ENCODE results near the gene ARHGDIG. TPM values are rescaled to one million over a fixed set of nuclear protein-coding genes. Genes with fewer than 3 reads are reported as not detected.

Gene ARHGDIG
- total RNA-seq, 1 donor from 2014 or later = 18.3 TPM

DNA sequence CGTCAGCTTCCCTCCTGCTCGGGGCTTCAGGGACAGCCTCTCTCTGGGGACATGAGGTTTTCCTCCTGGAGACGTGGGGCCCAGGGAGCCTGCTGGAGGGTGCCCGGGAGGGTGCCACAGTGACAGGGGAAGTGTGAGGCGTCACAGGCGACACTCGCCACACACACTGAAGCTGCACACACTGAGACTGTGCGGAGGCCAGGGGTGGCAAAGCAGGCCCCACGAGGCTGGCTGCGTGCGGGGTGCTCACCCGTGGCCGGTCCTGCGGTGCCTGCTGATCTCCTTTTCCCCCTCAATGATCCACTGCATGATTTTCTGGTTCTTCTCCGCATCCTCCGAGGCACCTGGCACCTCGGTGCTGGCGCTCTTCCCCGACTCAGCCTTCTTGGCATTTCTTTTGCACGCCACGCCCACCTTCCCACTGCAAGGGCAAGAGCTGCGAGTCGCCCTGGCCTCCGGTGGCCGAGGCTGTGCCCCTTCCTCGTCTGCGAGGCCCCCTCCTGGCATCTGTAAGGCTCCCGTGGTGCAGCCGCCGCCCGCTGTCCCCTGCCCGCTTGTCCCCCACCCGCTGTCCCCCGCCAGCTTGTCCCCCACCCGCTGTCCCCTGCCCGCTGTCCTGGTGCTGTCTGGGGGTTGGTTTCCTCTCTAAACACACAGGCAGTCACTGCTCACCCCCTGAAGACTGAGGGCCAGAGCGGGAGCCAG lies 16.6 kb downstream of the ARHGDIG start:
- no peak for DNase-seq (ENCODE audit: low spot score)

DNA sequence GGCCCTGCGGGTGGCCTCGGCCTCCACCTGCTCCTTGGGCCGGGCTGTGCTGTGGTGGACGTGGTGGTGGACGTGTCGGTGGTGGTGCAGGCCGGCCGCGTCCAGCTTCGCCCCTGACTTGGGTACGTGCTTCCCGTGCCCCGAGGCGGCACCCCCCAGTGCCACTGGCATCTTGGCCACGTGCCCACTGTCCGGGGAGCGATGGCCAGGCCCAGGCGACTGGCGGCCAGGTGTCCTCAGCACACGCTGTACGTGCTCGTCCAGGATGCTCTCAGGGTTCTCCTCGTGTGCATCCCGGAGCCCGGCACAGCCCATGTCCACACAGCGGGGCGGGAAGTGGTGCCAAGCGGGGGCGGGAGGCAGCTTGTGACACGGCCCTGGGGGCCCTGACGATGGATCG lies 17.4 kb downstream of the ARHGDIG start:
- no peak for DNase-seq (ENCODE audit: low spot score)

DNA sequence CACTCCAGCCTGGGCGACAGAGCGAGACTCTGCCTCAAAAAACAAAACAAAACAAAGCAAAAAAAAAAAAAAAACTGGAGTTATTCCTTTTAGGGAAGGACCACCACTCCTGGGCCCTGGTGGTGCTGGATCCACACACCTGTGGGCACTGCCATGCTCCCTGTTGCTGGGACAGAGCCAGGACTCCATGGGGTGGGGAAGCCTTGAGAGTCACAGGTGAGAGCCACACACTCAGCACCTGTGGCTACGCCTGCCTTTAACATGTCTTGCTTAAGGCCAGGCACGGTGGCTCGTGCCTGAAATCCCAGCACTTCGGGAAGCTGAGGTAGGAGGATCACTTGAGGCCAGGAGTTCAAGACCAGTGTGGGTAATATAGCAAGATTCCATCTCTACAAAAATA lies 20.8 kb downstream of the ARHGDIG start:
- DNase-seq (ENCODE audit: low spot score) = no peak

DNA sequence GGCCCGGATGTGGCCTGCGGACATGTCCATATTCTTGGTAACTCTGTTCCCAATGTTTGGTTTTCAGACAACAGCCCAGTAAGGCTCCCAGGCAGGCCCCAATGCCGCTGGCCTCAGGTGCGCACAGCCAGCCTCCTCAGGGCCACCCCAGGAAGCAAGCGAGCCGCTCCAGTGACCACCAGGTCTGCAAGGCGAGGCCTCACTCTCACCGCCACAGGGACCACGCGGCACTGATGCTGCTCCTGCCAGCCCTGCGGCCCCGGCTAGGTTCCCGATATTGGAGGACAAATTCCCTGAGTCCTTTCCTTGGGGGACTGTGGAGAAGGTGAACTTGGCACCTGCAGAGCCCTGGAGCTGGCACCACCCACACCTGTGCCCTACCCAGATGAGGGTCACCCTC lies 21.6 kb downstream of the ARHGDIG start:
- no peak for DNase-seq (ENCODE audit: low spot score)

DNA sequence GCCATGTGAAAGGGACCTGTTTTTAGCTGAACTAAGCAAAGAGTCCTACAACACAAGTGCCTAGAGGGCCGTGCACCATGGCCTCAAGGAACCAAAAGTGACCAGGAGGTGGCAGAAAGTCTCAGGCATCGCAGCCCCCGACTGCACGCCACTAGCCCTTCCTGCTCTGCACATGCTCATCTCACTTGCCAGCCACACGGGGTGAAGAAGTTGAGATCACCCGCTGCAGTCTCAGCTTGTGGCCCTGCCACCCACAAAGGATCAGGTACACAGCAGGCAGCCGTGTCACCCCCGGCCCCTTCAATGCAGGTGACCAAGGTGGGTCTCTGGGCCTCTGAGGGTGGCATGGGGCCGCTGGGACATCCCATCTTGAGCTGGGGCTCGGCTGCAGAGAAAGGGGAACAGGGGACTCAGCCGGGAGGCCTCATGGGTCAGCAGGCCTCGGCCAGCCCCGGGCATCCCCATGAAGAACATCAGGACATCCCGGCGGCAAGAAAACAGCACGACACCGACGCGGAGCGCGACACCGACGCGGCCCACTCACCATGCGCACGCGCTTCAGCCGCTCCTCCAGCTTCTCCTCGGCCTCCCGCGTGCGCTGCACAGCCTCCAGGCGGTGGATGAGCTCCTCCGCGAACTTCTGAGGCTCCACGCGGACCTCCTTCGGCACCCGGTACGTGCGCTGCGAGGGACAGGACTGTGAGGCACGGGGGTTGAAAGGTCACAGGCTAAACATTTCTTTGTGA lies 23.5 kb downstream of the ARHGDIG start:
- DNase-seq (ENCODE audit: low spot score) = no peak

DNA sequence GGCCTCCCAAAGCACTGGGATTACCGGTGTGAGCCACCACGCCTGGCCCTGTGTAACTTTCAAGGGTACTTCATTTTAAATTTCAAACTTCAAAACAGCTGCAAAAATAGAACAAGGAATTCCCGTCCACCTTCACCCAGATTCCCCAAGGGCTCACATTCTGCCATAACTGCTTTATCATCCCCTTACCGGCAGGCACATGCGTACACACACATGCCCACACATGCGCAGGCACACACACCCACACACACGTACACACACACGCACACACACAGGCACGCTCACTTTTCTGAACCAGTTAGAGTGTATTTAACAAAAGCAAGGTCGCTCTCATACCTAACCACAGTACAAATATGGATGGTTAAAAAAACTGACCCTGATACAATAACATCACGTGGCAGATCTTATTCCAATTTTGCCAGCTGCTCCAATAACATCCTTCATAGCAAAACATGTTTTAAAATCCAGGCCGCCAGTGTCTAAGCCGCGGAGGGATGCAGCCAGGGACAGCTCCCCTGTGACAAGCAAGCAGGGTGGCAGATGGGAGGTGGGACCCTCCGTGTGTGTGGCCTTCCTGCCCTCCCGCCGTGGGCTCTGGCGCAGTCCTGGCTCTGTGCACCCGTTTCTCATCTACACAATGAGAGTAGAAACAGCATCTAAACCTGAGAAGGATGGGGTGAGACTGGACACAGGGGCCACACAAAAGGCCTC lies 25.7 kb downstream of the ARHGDIG start:
- DNase-seq (ENCODE audit: low spot score) = no peak

DNA sequence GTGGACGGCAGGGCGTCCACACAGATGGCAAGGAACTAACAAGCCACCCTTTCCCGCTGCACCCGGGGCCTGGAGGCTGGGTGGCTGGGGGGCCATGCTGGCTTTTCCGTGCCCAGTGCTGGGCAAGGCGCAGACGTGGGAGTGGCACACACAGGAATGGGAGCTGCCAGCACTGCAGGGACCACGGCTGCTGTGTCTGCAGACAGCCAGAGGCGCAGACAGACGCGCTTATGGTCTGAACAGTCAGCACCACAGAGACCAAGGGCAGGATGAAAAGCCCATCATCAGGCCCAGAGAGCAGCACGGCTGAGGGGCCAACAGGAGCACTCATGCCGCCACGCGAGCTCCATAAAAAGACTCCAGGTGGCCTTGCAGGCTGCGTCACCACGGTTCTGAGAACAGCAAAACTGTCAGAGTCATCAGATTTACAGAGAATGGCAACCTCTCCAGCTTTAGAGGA lies 26.6 kb downstream of the ARHGDIG start:
- DNase-seq (ENCODE audit: low spot score) = no peak

DNA sequence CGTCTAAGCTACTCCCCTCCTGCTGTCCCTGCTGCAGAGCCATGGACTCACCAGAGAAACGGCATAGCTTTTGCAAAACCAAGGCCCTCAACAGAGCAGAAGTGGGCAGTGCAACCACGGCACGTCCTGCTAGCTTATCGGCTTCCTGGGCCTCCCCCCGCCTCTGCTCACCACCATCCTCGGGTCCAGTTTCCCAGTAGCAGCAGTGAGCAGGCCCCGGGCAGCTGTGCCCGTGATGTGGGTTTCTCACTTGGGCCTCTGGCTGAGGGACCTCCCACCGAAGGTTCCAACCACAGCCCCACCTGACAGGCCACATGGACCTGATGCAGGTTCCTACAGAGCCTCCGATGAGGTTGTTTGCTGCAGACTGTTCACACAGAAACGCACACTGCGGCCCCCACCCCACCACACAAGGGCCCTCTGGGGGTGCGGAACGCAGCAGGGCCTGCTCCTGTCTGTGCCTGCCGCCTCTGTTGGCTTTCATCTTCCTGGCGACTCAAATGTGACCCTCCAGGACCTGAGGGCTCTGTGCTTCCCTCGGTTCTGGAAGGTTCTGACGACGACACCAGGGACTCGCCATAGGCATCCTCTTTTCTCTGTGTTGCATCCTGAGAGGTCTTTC lies 27.4 kb downstream of the ARHGDIG start:
- no peak for DNase-seq (ENCODE audit: low spot score)

DNA sequence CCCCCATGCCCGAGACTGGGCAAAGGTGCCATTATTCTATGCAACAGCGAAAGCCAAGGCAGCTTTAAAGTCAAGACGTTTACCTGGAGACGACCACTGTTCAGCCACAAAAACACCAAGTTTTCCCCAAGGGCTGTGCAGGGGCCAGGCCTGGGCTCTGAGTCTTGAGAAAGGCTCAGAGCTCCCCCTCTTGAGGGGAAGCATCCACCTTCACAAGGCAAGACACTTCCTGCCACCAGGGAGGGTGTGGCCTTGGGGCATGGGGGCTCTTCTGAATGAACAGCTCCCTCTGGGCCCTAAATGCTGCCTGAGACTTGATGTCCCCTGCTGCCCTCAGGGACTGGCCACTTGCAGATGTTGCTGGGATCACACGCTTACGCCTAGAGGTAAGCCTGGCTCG lies 29.1 kb downstream of the ARHGDIG start:
- no peak for DNase-seq (ENCODE audit: low spot score)

DNA sequence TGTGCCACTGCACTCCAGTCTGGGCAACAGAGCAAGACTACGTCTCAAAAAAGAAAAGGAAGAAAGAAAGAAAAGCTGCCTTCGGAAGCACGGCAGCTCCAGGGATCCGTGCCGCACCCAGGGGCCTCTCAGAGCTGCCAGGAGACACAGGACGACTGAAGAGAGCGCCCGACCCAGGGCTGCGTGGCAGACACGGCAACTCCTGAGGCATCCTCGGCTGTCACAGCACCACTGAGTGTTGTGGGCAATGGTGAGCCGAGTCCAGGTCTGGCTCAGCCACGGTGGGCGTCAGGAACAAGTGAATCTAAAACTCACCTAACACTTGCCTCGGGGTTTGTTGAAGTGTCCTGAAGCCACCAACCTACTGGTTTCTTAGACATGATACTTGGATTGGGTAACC lies 31.3 kb downstream of the ARHGDIG start:
- no peak for DNase-seq (ENCODE audit: low spot score)

DNA sequence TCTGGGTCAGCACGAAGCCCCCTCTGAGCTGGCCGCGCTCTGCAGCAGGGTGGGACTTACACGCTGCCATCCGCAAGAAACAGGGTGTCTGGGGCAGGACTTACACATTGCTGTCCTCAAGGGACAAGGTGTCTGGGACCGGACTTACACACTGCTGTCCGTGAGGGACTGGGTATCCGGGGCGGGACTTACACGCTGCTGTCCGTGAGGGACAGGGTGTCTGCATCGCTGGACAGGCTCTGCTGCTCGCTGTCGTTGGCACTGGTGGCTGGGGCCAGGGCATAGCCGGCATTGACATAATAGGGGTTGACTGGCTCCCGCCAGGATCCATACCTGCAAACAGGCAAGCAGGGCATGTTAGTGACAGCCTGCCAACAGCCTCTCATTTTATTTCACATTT lies 34.0 kb downstream of the ARHGDIG start:
- DNase-seq (ENCODE audit: low spot score) = no peak

DNA sequence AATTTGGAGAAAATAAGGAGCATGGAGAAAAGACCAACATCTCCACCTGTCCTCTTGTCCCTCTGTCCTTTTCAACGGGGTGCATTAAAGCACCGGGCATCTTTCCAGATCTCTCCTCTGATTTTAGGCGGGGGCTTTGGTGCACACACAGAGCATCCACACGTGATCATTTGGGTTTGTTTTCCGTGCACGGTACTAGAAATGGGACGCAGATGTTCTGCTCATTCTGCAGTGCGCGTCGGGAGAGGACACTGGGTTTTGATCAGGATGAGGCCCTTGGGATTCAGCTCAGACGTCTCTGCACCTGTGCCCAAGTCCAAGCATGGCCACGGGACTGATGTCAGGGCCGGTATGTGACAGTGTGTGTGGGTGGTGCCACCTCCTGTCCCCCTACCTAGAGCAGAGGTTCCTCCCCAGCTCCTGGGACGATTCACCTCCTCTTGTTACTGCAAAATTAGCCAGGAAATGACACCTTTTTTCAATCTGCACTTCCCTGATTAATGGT lies 34.5 kb downstream of the ARHGDIG start:
- no peak for DNase-seq (ENCODE audit: low spot score)

DNA sequence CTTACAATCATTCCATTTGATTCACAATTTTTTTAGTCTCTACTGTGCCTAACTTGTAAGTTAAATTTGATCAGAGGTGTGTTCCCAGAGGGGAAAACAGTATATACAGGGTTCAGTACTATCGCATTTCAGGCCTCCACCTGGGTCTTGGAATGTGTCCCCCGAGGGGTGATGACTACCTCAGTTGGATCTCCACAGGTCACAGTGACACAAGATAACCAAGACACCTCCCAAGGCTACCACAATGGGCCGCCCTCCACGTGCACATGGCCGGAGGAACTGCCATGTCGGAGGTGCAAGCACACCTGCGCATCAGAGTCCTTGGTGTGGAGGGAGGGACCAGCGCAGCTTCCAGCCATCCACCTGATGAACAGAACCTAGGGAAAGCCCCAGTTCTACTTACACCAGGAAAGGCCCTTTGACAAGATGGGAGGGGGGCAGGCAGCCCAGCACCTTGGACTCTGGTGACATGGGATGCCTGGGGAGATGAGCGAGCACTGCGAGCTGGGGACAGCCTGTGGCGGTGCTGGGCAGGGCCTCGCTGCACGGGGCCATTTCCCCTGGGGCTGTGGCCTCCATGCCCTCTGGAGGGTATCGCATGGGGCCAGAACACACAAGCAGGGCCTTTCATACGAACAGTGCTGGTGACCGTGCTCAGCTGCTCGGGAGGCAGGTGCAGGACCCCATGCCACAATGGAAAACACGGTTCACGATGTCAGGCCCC lies 36.5 kb downstream of the ARHGDIG start:
- DNase-seq (ENCODE audit: low spot score) = no peak

DNA sequence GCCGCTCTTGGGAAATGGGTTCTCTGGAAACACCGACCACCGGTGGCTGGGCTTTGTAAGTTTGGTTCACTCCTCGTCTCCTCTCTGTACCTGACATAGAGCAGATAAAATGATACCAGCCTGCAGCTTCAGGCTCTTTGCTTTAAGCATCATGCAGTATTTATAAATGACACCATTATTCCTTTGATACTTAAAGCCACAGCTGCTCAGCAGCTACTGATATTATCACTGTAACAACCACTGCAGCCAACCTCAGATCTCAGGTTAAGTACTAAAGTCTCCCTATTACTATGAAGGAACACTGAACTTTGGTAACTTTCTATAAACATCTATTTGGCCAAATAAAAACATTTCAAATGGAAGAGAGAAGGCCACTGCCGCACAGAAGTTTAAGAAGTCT lies 37.2 kb downstream of the ARHGDIG start:
- no peak for DNase-seq (ENCODE audit: low spot score)

DNA sequence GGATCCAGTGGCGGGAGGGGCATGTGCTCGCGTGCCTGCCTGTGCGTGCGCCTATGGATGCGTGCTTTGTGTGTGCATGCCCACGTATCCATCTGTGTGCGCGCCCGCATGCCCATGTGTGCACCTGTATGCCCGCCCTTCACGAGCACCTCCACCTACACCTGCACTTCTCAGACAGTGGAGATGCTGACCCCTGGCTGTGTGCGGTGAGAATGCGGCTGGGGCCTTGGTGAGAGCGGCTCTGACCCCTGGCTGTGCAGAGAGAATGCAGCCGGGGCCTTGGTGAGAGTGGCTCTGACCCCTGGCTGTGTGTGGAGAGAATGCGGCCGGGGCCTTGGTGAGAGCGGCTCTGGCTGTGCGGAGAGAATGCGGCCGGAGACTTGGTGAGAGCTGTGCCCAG lies 38.2 kb downstream of the ARHGDIG start:
- DNase-seq (ENCODE audit: low spot score) = no peak

DNA sequence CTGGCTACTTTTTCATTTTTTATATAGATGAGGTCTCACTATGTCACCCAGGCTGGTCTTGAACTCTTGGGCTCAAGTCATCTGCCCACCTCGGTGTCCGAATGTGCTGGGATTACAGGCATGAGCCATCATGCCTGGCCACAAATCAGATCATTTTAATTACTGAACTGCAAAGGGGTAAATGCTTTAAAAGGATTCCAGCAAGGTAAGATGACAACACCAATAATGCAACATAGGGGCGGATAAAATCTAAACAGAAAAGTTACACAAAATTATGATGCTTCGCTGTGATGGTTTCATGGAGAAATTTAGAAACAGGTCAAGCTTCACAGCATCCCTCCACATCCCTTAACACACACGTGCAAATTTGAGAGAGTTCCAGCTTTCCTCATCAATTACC lies 39.8 kb downstream of the ARHGDIG start:
- no peak for DNase-seq (ENCODE audit: low spot score)

DNA sequence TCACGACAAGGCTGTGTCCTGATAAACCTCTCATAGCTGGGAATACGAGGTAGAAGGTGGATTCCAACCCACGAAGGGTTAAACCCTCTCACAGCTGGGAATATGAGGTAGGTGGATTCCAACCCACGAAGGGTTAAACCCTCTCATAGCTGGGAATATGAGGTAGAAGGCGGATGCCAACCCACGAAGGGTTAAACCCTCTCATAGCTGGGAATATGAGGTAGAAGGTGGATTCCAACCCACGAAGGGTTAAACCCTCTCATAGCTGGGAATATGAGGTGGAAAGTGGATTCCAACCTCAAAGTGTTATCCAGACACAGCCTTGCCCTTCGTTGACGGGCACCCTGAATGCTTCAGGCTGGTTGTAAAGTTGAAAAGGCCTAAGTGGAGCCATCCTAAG lies 41.1 kb downstream of the ARHGDIG start:
- no peak for DNase-seq (ENCODE audit: low spot score)

DNA sequence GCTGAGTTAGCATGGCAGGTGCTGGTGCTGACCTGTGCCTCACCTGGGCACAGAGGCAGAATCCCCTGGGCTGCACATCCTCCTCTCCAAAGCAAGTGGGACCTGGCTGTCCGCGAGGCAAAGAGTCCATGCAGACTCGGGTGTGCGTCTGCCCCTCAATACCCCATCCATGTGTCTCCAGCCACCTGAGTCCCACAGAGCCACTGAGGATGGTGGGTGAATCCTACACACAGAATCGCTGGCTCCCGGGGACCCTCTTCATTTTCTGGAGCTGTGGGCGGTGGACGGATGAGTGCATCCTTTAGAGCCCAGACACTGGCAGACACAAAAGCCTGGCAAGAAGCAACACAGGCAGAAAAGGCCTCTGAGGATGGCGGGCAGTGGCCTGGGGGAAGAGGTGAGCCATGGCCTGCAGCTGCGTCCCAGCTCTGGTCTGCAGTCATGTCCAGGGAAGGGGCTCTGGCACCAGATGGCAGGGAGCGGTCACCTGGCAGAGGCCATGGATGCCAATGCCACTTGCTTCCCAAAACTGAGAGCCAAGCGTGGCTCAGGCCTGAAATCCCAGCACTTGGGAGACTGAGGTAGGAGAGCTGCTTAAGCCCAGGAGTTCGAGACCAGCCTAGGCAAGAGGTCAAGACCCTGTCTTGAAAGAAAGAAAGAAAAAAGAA lies 42.2 kb downstream of the ARHGDIG start:
- no peak for DNase-seq (ENCODE audit: low spot score)

DNA sequence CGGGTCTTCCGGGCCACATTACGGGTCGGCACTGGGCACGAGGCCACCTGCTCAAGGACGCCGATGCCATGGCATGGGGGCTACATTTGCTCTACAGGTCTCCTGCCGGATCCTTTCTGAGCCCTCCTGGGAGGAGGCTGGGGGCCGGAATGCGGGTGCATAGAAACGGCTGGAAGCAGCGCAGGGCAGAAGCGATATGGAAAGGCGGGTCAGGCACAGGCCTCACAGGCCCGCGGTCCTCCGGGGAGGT lies 43.7 kb downstream of the ARHGDIG start:
- DNase-seq (ENCODE audit: low spot score) = no peak

DNA sequence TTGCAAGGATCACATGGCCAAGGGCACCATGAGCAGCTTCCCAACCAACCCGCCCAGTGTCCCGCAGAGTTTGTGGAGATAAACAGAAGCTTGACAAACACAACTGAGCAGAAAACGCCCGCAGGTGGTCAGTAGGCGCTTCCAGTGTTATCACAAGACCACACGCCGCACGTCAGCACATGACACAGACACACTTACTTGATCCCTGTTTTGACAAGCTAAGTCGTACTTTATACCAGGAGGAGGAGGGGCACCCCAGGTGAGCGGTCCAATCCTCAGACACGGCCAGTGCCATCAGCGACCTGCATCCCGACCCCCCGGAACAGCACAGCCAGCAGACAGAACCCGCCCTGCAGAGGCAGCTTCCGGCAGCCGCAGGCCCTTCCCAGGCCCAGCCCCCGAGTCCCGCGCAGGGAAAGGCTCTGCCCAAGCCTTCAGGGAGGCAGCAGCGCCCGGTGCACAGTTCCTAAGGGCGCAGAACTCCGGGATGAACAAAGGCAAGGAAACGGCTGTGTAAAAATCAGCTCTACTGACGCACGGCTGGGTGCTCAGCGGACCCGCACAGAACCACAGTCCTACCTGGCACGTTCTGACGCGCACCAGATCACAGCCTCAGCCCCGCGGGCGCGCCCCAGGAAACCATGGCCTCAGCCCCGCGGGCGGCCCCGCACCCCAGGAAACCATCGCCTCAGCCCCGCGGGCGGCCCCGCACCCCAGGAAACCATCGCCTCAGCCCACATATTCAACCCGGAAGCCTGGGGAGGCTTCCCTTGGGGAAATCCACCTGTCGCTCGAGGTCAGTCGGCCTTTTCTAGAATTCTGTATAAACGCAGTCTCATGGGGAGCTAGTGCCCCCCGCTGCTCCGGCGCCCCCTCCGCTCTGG lies 44.3 kb downstream of the ARHGDIG start:
- no peak for DNase-seq (ENCODE audit: low spot score)

All from umbilical cord (tissue), 2 donors.